GM12892 (cell line): ENCODE data around the gene LYL1.

Source experiments
- DNase-seq: peaks from one replicate; pipeline ENCODE4 v3.0.0; 2011; ENCODE audit not compliant: insufficient read length
- FAIRE-seq: peaks from 2 replicates; lab custom pipeline; 2011; peaks lifted over from hg19 to GRCh38; lab: Jason Lieb, UNC
- POLR2A ChIP-seq: IDR thresholded peaks from 2 replicates; pipeline ENCODE4 v1.6.1; 2011; ENCODE audit warnings: low read depth, low read length, control low read depth
- POLR2AphosphoS5 ChIP-seq: IDR thresholded peaks from 2 replicates; pipeline ENCODE4 v1.6.1; 2011; ENCODE audit warnings: low read depth, low read length, control low read depth
- TAF1 ChIP-seq: IDR thresholded peaks from 2 replicates; pipeline ENCODE4 v1.6.1; 2011; ENCODE audit warnings: low read depth, mild to moderate bottlenecking, control low read depth, low read length, borderline replicate concordance

The LYL1 gene

GRCh38 chr19:13087795-13088537 is 14.7 kb downstream of the LYL1 start:
- TF ChIP-seq TAF1 (no peak), POLR2A (no peak), POLR2AphosphoS5 (no peak)
- DNase-seq: no peak
- FAIRE-seq: no peak

DNA sequence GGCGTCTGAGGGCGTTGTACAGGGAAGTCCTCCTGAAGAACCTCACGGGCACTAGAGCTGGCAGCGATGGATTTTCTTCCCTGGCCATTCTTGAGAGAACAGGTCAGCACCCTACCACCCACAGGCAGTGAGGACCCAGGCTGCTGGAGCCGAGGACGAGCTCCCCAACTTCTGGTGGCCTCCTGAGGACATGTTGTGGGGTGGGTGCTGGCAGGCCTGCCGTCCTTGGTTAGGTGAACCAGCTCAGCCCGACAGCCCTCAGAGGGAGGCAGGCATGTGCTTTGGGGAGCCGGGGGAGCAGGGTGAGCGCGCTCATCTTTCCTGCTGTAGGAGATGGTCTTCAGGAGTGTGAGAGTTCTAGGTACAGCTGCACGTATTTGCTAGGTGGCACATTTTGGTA is 15.4 kb downstream of the LYL1 start:
- TF ChIP-seq TAF1 (no peak), POLR2AphosphoS5 (no peak), POLR2A (no peak)
- DNase-seq (no peak), FAIRE-seq (no peak)

DNA sequence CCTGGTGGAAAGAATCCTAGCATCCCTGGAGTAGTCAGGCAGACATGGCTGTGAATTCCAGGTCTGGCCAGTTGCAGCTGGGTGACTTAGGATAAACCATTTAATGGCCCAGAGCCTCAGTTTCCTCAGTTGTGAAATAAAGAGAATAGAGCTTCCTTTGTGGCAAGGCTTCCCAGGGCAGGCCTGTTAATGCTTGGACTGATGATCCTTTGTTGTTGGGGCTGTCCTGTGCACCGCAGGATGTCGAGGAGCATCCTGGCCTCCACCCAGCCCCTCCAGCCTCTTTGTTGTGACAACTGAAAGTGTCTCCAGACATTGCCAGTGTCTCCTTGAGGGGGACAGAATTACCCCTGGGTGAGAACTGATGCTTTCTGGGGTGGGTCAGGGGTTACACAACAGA is 16.3 kb downstream of the LYL1 start:
- FAIRE-seq (no peak), DNase-seq (no peak)
- TF ChIP-seq POLR2A (no peak), TAF1 (no peak), POLR2AphosphoS5 (no peak)

DNA sequence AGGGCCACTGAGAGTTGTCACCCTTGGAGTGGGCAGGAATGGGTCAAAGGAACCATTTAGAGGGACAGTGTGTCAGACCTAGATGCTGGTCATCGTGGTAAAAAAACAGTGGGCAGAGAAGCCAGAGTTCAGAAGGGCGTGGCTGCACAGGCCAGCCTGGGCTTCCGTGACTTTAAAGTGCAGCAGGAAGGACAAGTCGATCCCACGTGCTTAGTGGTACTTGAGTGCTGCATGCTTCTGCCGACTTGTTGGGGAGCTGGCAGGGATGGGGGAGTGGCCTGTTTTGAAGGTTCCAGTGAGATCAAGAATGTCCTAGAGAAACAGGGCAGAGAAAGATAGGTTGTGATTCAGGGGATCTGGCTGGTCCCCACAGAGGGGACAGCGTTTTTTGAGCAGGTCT is 17.0 kb downstream of the LYL1 start:
- no peak for FAIRE-seq
- DNase-seq: no peak
- TF ChIP-seq POLR2AphosphoS5: no peak

- TF ChIP-seq POLR2A: no peak
- TF ChIP-seq TAF1: no peak
- no peak for TF ChIP-seq POLR2AphosphoS5
- FAIRE-seq (no peak), DNase-seq (no peak)
Observed at GRCh38 chr19:13083627-13084026, 19.0 kb downstream of the LYL1 start.

DNA sequence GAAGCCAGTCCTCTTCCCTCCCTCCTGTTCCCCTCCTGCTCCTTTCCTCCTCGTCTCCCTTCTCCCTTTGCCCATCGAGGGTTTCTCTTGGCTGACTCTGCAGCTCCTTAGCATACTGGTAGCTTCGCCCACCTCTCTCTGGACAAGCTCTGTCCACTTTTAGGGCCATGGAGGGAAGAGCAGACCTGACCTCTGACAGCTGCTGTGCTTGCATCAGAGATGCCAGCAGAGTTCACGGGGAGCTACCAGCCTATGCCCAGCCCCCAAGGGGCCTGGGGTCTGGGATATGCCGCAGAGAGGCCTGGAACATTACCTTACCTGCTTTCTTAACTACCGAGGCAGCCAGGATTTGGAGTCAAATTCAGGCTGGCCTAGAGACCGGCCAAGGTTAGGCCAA is 19.7 kb downstream of the LYL1 start:
- DNase-seq: no peak
- no peak for FAIRE-seq
- TF ChIP-seq POLR2A: no peak
- TF ChIP-seq POLR2AphosphoS5: no peak
- TF ChIP-seq TAF1: no peak

DNA sequence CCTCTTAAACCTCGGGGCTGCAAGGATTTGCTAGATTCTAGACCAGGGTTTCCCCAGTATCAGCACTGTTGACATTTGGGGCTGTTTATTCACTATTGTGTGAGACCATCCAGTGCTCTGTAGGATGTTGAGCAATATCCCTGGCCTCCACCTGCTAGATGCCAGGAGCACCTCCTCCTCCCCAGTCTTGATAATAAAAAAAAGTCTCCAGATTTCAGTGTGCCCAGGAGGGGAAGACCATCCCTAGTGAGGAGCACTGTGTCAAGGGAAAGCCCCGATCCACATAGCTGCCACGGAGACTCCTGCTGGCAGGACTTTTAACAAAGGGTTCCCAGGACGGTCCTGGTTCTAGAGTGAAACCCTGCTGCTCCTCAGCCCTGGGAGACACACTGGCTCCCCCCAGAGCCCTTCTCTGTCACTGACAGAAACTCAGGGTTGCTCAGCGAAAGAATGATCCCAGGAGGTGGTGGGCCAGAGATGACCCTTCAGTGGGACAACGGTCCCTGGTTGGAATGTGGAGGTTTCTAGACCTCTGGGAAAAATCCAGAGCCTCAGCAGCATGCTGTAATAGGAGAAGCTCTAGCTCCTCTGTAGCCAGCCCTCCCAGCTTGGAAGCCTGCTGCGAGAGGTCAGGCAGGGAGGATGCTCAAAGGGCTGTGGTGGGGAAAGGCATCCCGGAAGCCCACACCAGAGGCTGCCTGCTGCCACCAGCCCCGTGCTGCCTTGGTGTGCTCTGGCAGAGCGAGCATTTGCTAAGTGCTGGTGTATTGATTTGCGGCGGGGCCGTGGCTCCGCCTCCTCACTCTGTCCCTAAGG is 20.3 kb downstream of the LYL1 start:
- no peak for FAIRE-seq
- no peak for DNase-seq
- TF ChIP-seq POLR2A (no peak), TAF1 (no peak), POLR2AphosphoS5 (no peak)

DNA sequence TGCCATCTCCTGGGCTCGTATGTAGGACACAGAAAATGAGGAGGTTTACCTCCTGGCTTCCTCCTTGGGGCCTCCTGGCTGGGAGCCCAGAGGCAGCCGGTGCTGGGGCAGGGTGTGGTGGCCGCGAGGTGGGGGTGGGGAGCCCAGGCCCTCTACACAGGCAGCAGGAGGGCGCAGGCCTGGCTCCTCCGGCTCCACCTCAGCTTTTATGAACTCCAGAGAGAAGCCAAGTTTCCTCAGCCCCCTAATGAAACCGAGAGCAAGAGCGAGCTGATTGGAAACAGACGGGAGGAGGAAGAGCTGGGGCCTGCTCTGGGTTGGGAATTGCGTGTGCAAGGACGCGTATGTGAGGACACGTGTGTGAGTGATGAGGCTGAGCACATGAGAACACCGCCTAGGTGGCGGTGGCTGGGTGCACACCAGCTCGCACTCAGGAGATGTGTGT is 23.1 kb downstream of the LYL1 start:
- FAIRE-seq (no peak), DNase-seq (no peak)
- no peak for TF ChIP-seq POLR2AphosphoS5
- TF ChIP-seq TAF1: no peak
- no peak for TF ChIP-seq POLR2A

GRCh38 chr19:13078897-13079541 is 23.6 kb downstream of the LYL1 start:
- TF ChIP-seq POLR2A (no peak), POLR2AphosphoS5 (no peak), TAF1 (no peak)
- DNase-seq (no peak), FAIRE-seq (no peak)

GRCh38 chr19:13078381-13078780 is 24.3 kb downstream of the LYL1 start:
- TF ChIP-seq POLR2AphosphoS5 (no peak), POLR2A (no peak), TAF1 (no peak)
- FAIRE-seq (no peak), DNase-seq (no peak)

DNA sequence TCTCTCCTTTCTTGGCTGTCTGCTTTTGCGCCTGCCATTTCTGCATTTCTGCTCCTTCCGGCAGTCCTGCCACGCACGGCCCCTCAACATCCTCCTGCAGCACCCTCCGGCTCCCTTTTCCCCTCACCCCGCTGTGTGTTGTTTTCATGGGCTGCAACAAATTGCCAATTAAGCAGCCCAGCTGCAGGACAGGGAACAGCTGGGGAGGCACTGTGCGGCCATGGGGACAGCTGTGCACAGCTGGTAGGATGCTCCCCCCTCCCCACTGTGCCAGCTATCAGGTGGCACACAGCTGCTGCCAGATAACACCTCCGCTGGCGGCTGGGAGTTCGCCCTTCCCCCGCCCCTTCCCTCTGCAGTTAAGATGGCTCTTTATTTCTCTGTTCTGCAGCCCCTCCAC is 25.4 kb downstream of the LYL1 start:
- DNase-seq (no peak), FAIRE-seq (no peak)
- no peak for TF ChIP-seq POLR2AphosphoS5
- TF ChIP-seq POLR2A: no peak
- no peak for TF ChIP-seq TAF1
